G401.6 (cell line): Measurements from ENCODE around the gene GLUD1.
"Not testable (repeated sequence)": the region's sequence is repeated elsewhere in the genome, so short reads cannot be mapped to it uniquely, and the experiment has no call there.

Experiments used
- FAIRE-seq: peaks from 2 replicates; lab custom pipeline; 2012; peaks lifted over from hg19 to GRCh38; lab: Jason Lieb, UNC

Gene GLUD1

DNA sequence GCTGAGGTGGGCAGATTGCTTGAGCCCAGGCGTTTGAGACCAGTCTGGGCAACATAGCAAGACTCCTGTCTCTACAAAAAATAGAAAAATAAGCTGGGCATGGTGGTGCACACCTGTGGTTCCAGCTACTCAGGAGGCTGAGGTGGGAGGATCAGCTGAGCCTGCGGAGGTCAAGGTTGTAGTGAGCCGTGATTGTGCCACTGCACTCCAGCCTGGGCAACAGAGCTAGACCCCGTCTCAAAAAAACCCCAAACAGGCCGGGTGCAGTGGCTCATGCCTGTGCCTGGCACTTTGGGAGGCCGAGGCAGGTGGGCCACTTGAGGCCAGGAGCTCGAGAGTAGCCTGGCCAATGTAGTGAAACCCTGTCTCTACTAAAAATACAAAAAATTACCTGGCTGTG lies 51.1 kb downstream of the GLUD1 start:
- not testable (repeated sequence) for FAIRE-seq

DNA sequence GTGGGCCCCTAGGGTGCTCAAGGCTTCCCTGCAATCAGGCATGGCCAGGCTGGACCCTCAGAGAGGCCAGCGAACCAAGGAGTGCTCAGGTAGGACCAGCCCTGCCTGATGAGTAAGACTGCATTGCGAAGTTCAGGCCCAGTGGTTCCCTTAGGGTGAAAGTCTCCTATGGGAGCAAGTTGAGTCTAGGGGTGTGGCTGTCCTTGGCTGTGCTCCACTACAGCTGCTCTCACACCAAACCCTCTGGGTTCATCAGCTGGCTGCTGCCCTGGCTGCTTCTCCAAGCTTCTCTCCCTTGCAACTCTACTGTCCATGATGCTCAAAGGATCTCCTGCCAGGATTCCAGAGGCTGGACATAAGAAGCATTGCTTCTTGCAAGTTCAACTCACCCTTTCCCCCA lies 55.9 kb downstream of the GLUD1 start:
- no peak for FAIRE-seq

DNA sequence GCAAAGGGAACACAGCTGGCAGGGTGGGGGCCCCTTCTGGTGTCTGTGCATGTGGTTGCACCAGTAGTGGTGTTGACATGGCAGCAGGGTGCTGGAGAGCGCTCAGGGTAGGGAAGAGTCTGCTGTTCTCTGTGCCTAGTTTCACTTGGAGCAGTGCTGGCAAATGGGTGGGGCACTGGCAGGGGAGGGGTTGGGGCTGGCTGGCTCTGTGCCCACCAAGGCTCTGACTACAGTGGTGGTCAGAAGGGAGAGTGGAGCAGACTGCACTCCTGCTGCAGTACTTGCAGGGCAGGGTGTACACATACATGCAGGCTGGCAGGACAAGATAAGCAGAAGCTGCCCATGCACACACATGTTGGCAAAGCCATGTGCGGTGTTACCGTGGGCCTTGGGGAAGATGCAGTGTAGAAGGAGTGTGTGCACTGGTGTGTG lies 56.3 kb downstream of the GLUD1 start:
- no peak for FAIRE-seq

DNA sequence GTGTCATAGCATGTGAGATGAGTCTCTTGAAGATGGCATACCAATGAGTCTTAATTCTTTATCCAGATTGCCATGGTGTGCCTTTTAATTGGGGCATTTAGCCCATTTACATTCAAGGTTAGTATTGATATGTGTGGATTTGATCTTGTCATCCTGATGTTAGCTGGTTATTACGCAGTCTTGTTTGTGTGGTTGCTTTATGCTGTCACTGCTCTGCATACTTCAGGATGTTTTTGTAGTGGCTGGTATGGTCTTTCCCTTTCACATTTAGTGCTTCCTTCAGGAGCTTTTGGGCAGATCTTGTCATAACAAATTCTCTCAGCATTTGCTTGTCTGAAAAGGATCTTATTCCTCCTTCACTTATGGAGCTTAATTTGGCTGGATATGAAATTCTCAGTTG lies 58.0 kb downstream of the GLUD1 start:
- no peak for FAIRE-seq

DNA sequence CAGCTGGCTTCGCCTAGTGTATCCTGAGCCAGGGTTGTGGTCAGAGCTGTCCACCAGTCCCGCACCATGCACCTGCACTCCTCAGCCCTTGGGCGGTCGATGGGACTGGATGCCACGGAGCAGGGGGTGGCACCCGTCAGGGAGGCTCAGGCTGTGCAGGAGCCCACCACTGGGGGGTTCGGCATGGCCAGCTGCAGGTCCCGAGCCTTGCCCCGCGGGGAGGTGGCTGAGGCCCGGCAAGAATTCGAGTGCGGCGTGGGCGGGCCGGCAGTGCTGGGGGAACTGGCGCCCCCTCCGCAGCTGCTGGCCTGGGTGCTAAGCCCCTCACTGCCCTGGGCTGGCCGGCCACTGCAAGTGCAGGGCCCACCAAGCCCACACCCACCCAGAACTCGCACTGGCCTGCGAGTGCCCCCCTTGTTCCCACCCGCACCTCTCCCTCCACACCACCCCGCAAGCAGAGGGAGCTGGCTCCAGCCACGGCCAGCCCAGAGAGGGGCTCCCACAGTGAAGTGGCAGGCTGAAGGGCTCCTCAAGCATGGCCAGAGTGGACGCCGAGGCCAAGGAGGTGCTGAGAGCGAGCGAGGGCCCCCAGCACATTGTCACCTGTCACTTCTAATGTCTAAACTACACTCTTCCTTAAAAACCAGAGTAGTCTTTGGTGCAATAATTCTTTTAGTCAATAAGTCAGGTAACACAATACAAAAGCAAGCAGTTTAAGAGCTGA lies 63.6 kb downstream of the GLUD1 start:
- FAIRE-seq = no peak

DNA sequence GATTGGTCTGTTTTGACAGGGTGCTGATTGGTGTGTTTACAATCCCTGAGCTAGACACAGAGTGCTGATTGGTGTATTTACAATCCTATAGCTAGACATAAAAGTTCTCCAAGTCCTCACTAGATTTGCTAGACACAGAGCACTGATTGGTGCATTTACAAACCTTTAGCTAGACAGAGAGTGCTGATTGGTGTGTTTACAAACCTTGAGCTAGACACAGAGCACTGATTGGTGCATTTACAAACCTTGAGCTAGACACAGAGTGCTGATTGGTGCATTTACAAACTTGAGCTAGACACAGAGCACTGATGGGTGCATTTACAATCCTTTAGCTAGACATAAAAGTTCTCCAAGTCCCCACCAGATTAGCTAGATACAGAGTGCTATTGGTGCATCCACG lies 64.2 kb downstream of the GLUD1 start:
- FAIRE-seq = not testable (repeated sequence)

DNA sequence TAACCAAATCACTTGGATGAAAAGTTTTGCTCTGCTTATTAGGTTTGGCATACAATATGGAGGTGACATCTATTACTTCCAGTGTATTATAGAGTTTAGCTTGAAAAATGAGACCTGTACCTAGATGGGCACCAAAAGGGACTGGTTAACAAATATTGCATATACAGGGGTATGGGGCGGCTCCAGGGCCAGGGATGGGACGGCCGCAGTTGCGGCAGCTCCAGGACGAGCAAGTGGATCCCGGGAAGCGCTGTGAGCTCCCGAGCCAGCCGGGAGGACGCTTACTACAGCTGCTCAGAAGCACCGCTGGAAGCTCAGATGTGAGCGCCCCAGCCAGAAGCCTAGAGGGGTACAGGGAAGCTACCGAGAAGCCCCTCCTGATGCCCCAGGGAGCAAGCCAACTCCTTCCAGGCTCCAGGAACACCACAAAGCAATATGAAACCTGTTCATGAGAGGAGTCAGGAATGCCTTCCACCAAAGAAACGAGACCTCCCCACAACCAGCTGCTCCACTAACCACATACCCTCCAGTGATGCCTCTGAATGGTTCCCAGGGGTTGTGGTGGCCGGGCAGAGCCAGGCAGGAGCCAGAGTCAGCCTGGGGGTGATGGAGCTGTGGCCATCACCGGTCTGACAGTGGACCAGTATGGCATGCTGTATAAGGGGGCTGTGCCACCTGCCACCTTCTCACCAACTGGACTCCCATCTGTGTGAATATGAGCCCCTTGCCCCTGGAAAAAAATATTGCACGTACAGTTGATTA lies 67.7 kb downstream of the GLUD1 start:
- FAIRE-seq = not testable (repeated sequence)

DNA sequence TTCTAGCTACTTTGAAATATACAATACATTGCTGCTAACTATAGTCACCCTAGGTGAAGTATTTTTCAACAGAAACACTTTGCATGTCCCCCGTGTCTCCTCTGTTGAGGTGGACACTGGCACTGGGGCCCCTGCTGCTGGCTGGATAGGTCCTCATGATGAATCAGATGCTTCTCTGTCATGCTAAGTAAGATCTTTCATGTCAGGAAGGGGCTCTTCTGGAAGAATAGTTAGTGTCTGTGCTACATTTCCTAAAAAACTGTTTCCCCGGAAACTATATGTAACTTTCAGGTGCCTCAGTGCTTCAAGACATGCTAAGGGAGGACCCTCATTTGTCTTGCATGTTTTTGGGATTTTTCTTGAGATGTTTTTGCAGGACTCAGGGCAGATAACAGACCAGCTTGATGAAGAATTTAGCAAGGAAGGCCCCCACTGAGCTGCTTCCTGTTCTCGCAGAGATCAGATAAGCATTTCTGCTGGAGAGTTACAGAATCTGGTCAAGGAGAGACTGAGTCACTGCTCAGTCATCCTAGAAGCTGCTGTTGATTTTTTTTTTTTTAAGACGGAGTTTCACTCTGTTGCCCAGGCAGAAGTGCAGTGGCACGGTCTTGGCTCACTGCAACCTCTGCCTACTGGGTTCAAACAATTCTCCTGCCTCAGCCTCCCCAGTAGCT lies 69.2 kb downstream of the GLUD1 start:
- FAIRE-seq = not testable (repeated sequence)

DNA sequence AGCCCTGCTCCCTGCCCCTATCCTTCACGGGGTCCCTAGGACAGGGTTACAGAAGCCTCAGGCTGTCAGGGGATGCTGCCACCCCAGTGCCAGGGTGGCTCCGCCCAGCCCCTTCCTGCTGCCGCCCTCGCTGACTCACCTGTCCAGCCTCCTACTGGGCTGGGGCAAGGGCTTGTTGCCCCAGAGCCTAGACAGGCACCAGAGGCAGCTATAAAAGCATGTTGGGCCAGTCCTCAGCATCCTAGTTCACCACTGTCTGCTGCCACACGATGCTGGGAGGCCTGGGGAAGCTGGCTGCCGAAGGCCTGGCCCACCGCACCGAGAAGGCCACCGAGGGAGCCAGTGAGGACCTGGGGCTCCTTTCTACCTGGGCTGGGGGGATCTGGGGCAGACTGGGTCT lies 74.6 kb downstream of the GLUD1 start, which contains the start of gene FAM25A:
Gene FAM25A (plus strand): TSS at position 239 of the 400 bp plus-strand sequence. CDS start 31 bp downstream, at position 270.
- not testable (repeated sequence) for FAIRE-seq

DNA sequence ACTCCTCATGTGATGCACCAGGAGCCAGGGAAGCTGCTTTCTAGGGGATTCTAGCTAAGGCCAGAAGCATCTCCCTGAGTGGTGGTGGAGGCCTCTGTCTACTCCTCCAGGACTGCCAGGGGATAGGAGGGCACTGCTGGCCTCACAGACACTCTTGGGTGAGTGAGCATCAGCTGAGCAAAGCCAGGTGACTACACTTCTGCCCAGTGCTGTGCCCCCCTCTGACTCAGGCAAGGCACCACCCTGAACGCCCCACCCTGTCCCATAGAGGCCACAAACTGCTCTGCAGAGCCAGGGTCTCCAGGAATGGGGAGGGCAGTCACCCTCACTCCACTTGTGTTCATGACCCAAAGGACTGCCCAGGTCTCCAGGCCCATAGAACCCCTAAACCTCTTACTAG lies 75.1 kb downstream of the GLUD1 start:
- not testable (repeated sequence) for FAIRE-seq

DNA sequence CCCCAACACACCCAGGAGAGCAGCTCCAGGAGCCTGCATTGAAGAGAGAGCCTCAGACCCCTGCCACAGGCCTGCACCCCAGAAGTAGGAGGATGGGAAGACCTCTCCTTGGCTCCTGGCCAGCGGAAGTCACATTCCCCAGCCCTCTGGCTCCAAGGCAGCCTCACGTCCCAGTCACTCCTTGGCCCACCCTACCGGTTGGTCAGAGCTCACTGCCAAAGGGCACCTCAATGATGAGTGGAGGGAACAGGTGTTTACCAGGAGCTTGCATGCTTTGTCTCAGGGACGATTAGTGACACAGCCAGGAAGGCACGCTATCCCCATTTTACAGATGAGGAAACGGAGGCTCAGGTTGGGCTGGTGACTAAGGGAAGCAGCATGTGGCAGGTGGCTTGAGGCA lies 75.6 kb downstream of the GLUD1 start:
- not testable (repeated sequence) for FAIRE-seq

DNA sequence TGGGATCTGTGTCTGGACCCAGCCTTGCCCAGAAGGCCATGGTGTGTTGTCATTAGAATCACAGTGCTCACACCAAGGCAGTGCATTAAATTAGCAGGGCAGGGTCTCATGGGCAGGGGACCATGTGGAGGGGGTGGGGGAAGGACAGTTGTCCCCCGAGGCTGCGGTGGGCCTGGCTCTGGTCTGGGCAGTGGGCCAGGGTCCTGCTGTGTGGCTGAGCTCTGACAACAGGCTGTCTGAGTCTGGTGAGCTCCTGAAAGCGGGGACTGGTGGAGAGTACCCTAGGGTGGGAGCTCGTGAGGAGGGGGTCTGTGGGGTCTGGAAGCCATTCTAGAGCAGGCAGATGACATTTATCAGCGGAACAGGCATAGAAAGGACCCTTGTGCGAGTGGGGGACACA lies 76.5 kb downstream of the GLUD1 start:
- FAIRE-seq = not testable (repeated sequence)

DNA sequence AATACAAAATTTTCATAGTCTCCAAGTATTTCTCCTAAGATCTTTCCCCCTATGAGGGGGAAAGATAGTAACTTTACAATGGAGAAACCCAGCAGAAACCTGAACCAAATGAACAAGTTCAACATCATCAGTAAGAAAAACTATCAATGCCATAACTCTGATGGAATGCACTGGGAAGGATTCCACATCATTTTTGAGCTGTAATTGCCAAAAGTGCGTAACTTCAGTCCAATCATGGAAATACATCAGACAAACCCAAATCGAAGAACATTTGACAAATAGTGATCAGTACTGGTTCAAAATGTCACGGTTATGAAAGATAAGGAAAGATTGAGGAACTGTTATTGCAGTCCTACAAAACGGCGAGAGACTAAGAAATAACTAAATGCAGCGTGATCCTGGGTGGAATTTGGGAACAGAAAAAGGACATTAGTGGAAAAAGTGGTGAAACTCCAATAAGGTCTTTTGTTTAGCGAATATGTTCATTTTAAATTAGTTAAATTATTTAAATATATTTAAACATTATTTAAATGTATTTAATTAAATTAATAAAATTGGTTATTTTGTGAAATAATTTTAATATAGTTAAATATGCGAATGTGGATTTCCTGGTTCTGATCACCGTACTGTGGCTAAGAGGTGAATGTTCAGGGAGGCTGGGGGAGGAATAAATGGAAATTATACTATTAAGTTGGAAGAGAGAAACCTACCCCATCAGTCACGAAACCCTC lies 79.5 kb downstream of the GLUD1 start:
- not testable (repeated sequence) for FAIRE-seq

DNA sequence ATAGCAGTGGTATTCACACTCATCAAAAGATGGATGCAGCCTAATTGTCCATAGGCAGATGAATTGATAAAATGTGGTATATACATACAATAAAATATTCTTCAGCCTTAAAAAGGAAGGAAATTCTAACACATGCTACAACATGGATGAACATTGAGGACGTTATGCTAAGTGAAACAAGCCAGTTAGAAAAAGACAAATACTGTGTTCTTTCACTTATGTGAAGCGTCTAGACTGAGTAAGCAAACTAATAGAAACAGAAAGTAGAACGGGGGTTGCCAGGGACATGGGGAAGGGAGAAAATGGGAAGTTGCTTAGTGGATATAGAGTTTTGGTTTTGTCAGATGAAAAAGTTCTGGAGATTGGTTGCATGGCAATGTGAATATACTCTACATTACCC lies 81.1 kb downstream of the GLUD1 start:
- not testable (repeated sequence) for FAIRE-seq

DNA sequence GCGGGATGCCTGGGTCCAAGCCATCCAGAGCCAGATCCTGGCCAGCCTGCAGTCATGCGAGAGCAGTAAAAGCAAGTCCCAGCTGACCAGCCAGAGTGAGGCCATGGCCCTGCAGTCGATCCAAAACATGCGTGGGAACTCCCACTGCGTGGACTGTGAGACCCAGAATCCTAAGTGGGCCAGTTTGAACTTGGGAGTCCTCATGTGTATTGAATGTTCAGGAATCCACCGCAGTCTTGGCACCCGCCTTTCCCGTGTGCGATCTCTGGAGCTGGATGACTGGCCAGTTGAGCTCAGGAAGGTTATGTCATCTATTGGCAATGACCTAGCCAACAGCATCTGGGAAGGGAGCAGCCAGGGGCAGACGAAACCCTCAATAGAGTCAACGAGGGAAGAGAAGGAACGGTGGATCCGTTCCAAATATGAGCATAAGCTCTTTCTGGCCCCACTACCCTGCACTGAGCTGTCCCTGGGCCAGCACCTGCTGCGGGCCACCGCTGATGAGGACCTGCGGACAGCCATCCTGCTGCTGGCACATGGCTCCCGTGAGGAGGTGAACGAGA lies 85.4 kb downstream of the GLUD1 start:
- not testable (repeated sequence) for FAIRE-seq

DNA sequence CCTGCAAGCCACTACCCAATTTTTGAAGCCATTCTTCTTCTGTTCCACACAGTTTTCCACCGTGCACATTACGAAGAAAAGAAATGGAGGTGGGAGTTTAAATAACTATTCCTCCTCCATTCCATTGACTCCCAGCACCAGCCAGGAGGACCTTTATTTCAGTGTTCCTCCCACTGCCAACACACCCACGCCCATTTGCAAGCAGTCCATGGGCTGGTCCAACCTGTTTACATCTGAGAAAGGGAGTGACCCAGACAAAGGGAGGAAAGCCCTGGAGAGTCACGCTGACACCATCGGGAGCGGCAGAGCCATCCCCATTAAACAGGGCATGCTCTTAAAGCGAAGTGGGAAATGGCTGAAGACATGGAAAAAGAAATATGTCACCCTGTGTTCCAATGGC lies 86.3 kb downstream of the GLUD1 start:
- FAIRE-seq = not testable (repeated sequence)

DNA sequence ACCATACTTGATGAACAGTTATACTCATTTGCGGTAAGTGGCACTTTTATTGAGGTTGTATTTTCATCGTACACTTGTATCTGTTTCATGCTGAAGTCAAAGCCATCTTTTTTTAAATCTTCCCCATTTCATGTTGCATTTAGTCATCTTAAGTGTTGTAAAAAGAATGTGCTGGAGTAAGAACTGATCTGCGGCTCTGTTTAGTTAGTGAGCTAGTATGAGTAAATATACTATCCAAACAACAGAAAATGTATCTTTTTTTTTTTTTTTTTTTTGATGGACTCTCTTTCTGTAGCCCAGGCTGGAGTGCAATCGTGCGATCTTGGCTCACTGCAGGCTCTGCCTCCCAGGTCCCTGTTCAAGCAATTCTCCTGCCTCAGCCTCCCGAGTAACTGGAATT lies 87.0 kb downstream of the GLUD1 start:
- not testable (repeated sequence) for FAIRE-seq

DNA sequence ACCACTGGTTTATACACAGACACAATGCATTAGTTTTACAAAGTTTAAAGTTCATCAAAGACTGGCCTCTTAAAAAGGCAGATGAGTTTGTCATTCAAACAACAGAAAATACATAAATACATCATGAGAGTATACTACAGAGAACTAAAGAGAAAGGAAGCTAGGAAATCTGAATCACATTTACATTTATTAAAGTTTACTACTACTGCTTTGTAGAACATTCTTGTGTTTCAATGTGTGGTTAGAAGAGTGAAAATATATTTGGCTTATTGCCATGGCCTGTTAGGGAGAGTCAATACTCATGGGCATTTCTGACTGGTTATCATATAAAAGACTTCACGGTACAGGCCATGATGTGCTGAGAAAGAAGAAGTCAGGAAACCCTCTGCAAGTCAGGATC lies 87.5 kb downstream of the GLUD1 start:
- FAIRE-seq = not testable (repeated sequence)

DNA sequence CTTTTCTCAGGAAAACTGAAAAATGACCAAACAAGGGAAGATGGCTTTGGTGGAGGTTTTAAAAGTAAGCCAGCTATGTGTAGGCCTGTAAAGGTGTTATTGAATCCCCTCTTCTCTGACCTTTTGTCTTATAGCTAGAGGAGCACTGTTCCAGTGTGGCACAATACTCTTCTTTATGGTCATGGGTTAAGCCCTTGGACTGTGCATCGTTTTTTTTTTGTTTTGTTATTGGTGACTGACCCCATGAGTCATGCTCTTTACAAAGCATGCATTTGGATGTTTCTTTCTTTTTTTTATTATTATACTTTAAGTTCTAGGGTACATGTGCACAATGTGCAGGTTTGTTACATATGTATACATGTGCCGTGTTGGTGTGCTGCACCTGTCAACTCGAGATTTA lies 94.2 kb downstream of the GLUD1 start:
- no peak for FAIRE-seq
